Measurements from ENCODE around the gene ZNF829.

ZNF829 gene
- total RNA-seq: 0.67 to 7.5 (median 2.9) reads per million in 17 experiments

GRCh38 chr19:36915992-36916830 lies at the start of gene ZNF829, which contains the start of gene ZNF568:
Gene ZNF829 (minus strand): TSS chr19:36916291. CDS start chr19:36915167, 1,124 bp downstream.
Gene ZNF568 (plus strand): TSS chr19:36916332. CDS start chr19:36922771, 6,439 bp downstream.
- DNase-seq: peak; percentile 85 to 95 (median 90)

- DNase-seq: no peak
Observed at GRCh38 chr19:36963280-36963679, 47.2 kb upstream of the ZNF829 start.

- DNase-seq: no peak
Observed at GRCh38 chr19:36962346-36962745, 46.3 kb upstream of the ZNF829 start.

GRCh38 chr19:36950335-36951119 lies 34.4 kb upstream of the ZNF829 start:
- DNase-seq: no peak

GRCh38 chr19:36939153-36939552 lies 23.1 kb upstream of the ZNF829 start:
- DNase-seq: no peak

- no peak for DNase-seq
Observed at GRCh38 chr19:36931684-36932083, 15.6 kb upstream of the ZNF829 start.

GRCh38 chr19:36918090-36918489 lies 2.0 kb upstream of the ZNF829 start:
- DNase-seq: no peak

GRCh38 chr19:36916991-36917390 lies 900 bp upstream of the ZNF829 start:
- DNase-seq: no peak

GRCh38 chr19:36898422-36898821 lies 17.7 kb downstream of the ZNF829 start:
- no peak for DNase-seq

GRCh38 chr19:36894849-36895383 lies 21.2 kb downstream of the ZNF829 start:
- DNase-seq: no peak

- no peak for DNase-seq
Observed at GRCh38 chr19:36891768-36892357, 24.2 kb downstream of the ZNF829 start.

GRCh38 chr19:36876993-36877938 lies 38.8 kb downstream of the ZNF829 start:
- DNase-seq: no peak

- DNase-seq: no peak
Observed at GRCh38 chr19:36851898-36852297, 64.2 kb downstream of the ZNF829 start.

GRCh38 chr19:36850559-36851442 lies 65.3 kb downstream of the ZNF829 start, which contains the start of gene ZNF345:
Gene ZNF345 (plus strand): TSS chr19:36850876. CDS start chr19:36876831, 25,955 bp downstream.
- DNase-seq: peak; percentile 89 to 96 (median 94)

- peak; percentile 90 to 95 (median 94) for DNase-seq
Observed at GRCh38 chr19:36849701-36850558, 66.2 kb downstream of the ZNF829 start.

GRCh38 chr19:36847968-36848367 lies 68.1 kb downstream of the ZNF829 start:
- DNase-seq: no peak

GRCh38 chr19:36838784-36839324 lies 77.2 kb downstream of the ZNF829 start:
- no peak for DNase-seq

All from suppressor macrophage (primary cell).